Measurements from ENCODE around the gene MAPK8IP3.

The MAPK8IP3 gene

DNA sequence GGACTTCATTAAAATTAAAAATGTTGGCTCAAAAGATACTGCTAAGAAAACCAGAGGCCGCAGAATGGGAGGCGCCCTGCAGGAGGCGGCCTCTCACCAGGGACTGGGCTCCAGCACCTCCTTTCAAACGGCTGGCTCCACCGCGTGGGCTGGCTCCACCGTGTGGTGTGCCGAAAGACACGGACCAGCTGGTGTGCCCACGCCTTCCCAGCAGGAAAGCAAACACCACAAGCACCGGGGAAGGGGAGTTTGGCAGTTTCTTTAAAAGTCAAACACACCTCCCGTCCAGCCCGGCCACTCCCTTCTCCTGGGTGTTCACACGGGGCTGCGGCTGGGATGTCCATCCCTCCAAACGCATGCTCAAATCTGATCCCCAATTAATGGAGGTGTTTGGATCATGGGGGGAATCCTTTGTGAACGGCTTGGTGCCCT lies 106.8 kb downstream of the MAPK8IP3 start:
- H3K27me3 ChIP-seq (ENCODE audit: insufficient read depth, low read length, poor library complexity, severe bottlenecking), result no peaks in the 10 kb centered on the region
- no peak overlapping the region for H2AFZ ChIP-seq (ENCODE audit: low read length)
- H3K4me3 ChIP-seq (ENCODE audit: low read length, poor library complexity, severe bottlenecking), result no peak overlapping the region
- no peak overlapping the region for H3K4me2 ChIP-seq (ENCODE audit: low read depth, low read length, poor library complexity, severe bottlenecking)
- TF ChIP-seq, protein P1, sequence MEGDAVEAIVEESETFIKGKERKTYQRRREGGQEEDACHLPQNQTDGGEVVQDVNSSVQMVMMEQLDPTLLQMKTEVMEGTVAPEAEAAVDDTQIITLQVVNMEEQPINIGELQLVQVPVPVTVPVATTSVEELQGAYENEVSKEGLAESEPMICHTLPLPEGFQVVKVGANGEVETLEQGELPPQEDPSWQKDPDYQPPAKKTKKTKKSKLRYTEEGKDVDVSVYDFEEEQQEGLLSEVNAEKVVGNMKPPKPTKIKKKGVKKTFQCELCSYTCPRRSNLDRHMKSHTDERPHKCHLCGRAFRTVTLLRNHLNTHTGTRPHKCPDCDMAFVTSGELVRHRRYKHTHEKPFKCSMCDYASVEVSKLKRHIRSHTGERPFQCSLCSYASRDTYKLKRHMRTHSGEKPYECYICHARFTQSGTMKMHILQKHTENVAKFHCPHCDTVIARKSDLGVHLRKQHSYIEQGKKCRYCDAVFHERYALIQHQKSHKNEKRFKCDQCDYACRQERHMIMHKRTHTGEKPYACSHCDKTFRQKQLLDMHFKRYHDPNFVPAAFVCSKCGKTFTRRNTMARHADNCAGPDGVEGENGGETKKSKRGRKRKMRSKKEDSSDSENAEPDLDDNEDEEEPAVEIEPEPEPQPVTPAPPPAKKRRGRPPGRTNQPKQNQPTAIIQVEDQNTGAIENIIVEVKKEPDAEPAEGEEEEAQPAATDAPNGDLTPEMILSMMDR (conservative IDR thresholded peaks at IDR 0.05; ENCODE audit: low read length), result peak; percentile 39
- TF ChIP-seq EZH2phosphoT487 (IDR thresholded peaks at IDR 0.05; ENCODE audit: borderline replicate concordance), result no peak
- H3F3A ChIP-seq (ENCODE audit: low read depth), result no peaks in the 10 kb centered on the region
- H3K9me2 ChIP-seq (replicated peaks; ENCODE audit: low read depth, low read length), result no peaks in the 10 kb centered on the region
- H3K9me3 ChIP-seq (ENCODE audit: insufficient read depth, low read depth, low read length), result no peaks in the 10 kb centered on the region
- H3K36me3 ChIP-seq (ENCODE audit: insufficient read depth, low read length), result no peaks in the 10 kb centered on the region
- no peaks in the 10 kb centered on the region for H4K20me1 ChIP-seq (ENCODE audit: insufficient read depth, low read length, poor library complexity, severe bottlenecking)
- H3K79me2 ChIP-seq (ENCODE audit: insufficient read depth, low read length), result no peaks in the 10 kb centered on the region
- H3K9ac ChIP-seq (ENCODE audit: low read depth, low read length, poor library complexity, severe bottlenecking), result no peak overlapping the region
- no peaks in the 10 kb centered on the region for H3K4me1 ChIP-seq (ENCODE audit: insufficient read depth, low read length, poor library complexity, severe bottlenecking)

DNA sequence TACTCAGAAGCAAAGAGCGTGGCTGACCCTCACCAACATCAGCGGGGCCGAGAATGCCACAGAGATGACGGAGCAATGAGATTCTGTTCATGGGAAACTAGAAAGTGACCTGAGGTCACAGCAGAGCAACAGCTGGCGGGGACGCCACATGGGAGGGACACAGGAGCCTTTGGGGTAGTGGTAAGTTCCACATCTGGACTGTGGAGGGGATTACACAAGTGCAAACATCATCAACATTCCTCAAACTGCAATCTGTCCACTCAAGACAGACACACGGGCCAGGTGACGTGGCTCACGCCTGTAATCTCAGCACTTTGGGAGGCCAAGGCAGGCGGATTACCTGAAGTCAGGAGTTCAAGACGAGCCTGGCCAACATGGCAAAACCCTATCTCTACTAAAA lies 109.5 kb downstream of the MAPK8IP3 start:
- no peaks in the 10 kb centered on the region for H4K20me1 ChIP-seq (ENCODE audit: insufficient read depth, low read length, poor library complexity, severe bottlenecking)
- no peaks in the 10 kb centered on the region for H3K9me3 ChIP-seq (ENCODE audit: insufficient read depth, low read depth, low read length)
- no peaks in the 10 kb centered on the region for H3K4me1 ChIP-seq (ENCODE audit: insufficient read depth, low read length, poor library complexity, severe bottlenecking)
- no peak overlapping the region for H3K4me3 ChIP-seq (ENCODE audit: low read length, poor library complexity, severe bottlenecking)
- no peaks in the 10 kb centered on the region for H3F3A ChIP-seq (ENCODE audit: low read depth)
- no peaks in the 10 kb centered on the region for H3K36me3 ChIP-seq (ENCODE audit: insufficient read depth, low read length)
- H3K9ac ChIP-seq (ENCODE audit: low read depth, low read length, poor library complexity, severe bottlenecking), result no peak overlapping the region
- no peaks in the 10 kb centered on the region for H3K79me2 ChIP-seq (ENCODE audit: insufficient read depth, low read length)
- H3K4me2 ChIP-seq (ENCODE audit: low read depth, low read length, poor library complexity, severe bottlenecking), result no peak overlapping the region
- H3K9me2 ChIP-seq (replicated peaks; ENCODE audit: low read depth, low read length), result no peaks in the 10 kb centered on the region
- H3K27me3 ChIP-seq (ENCODE audit: insufficient read depth, low read length, poor library complexity, severe bottlenecking), result no peaks in the 10 kb centered on the region
- TF ChIP-seq, protein P1 (conservative IDR thresholded peaks at IDR 0.05; ENCODE audit: low read length), result no peak
- no peak for TF ChIP-seq EZH2phosphoT487 (IDR thresholded peaks at IDR 0.05; ENCODE audit: borderline replicate concordance)
- H2AFZ ChIP-seq (ENCODE audit: low read length), result no peak overlapping the region

- Histone ChIP-seq H3K4me2 (ENCODE audit: low read depth, low read length, poor library complexity, severe bottlenecking) (no peak overlapping the region), H3K4me1 (ENCODE audit: insufficient read depth, low read length, poor library complexity, severe bottlenecking) (no peaks in the 10 kb centered on the region), H2AFZ (ENCODE audit: low read length) (no peak overlapping the region), H3F3A (ENCODE audit: low read depth) (no peaks in the 10 kb centered on the region), H3K27me3 (ENCODE audit: insufficient read depth, low read length, poor library complexity, severe bottlenecking) (no peaks in the 10 kb centered on the region), H3K9me3 (ENCODE audit: insufficient read depth, low read depth, low read length) (no peaks in the 10 kb centered on the region), H3K79me2 (ENCODE audit: insufficient read depth, low read length) (no peaks in the 10 kb centered on the region), H3K36me3 (ENCODE audit: insufficient read depth, low read length) (no peaks in the 10 kb centered on the region), H3K4me3 (ENCODE audit: low read length, poor library complexity, severe bottlenecking) (no peak overlapping the region), H3K9me2 (replicated peaks; ENCODE audit: low read depth, low read length) (no peaks in the 10 kb centered on the region), H3K9ac (ENCODE audit: low read depth, low read length, poor library complexity, severe bottlenecking) (no peak overlapping the region), H4K20me1 (ENCODE audit: insufficient read depth, low read length, poor library complexity, severe bottlenecking) (no peaks in the 10 kb centered on the region)
- no peak for TF ChIP-seq EZH2phosphoT487 (IDR thresholded peaks at IDR 0.05; ENCODE audit: borderline replicate concordance)
- TF ChIP-seq, protein P1 (conservative IDR thresholded peaks at IDR 0.05; ENCODE audit: low read length), result no peak
Measured at GRCh38 chr16:1816396-1817275, 110.6 kb downstream of the MAPK8IP3 start.

Measured in Loucy (cell line).